Dermis lymphatic vessel endothelial cell (primary cell): ENCODE data around the gene MRPS33. TPM values are rescaled to one million over a fixed set of nuclear protein-coding genes. Genes with fewer than 3 reads are reported as not detected.

ENCODE experiments used
- total RNA-seq: library from RNA; depleted of rRNA; stranded (reverse); fragments of >200 nt; gene quantifications from 2 replicates; pipeline ENCODE4 v1.2.1, GENCODE V29; 2014

Gene MRPS33
- 24.9 and 26.6 TPM in 2 replicates for total RNA-seq

DNA sequence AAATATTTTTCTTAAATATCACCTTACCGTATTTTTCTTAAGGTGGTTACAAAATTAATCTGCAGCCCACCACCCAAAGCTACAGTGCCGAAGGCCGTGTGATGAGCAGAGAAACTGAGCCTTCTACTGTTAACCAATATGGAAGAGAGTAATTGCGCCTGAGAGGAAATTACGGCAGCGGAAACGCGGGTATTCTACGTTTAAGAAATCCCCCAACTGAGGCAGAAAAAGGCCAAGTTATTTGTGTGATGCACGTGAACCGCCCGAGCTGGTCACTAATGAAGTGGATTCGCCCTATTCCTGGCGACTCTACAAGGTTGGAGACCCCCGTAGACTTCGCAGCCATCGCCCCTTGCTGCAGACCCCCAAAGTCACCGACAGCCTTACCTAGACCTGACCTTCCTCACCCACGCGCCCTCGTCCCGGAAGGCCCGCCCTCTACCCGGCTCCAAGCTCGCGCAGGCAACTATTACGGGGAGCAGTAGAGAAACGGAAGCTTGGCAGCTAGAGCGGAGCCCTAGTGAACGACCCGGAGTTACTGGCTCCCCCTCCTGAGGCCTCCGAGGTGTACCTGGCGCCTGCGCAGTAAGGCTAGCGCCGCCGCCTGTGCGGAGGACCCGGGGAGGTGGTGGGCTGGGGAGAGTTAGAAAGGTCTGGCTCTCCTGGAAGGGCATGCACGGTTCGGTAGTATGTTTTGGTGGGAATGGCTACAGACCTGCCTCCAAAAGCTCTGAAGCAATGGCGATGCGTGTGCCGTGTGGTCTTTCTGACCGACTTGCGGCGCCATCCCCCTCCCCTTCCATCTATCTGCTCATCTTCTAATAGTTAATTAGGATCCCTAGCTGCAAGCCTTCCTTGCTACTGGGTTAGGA, at the start of gene MRPS33:
Gene MRPS33, minus strand, starts transcription at position 429 of the 872 bp plus-strand sequence. CDS start 4,319 bp downstream, outside the sequence.

Other genes starting within 250 kb of the MRPS33 start
- gene BRAF, start 90.0 kb downstream of the MRPS33 start, total RNA-seq = 18.6 and 21.1 TPM in 2 replicates
- under 0.01 and 0.11 TPM in 2 replicates for gene TMEM178B, start 59.1 kb upstream of the MRPS33 start, total RNA-seq